ENCODE measurements around the gene ELP5. TPM values are rescaled to one million over a fixed set of nuclear protein-coding genes. Genes with fewer than 3 reads are reported as not detected.

The ELP5 gene
- total RNA-seq, 1 donor from 2014 or later = 72.7 TPM

- no peak for DNase-seq (ENCODE audit: missing footprints)
- intact Hi-C loops (cut with DNase I) = no loop called here
- no peak for ATAC-seq
Measured at GRCh38 chr17:7293816-7294613, 42.0 kb downstream of the ELP5 start.

- DNase-seq (ENCODE audit: missing footprints) (no peak), ATAC-seq (peak; percentile 29)
- intact Hi-C loops (cut with DNase I) = no loop called here
Measured at GRCh38 chr17:7294614-7295153, 42.7 kb downstream of the ELP5 start, which contains the start of gene YBX2. Gene YBX2 (minus strand): TSS chr17:7294639. CDS start chr17:7294500, 139 bp downstream.

- no peak for DNase-seq (ENCODE audit: missing footprints)
- no peak for ATAC-seq
- intact Hi-C loops (cut with DNase I) = loop anchor here (1.0 kb wide), 1 partner anchor 15 kb away; no protein-coding TSS in a partner anchor
Measured at GRCh38 chr17:7295230-7296180, 43.5 kb downstream of the ELP5 start.

GRCh38 chr17:7296189-7296861, 44.3 kb downstream of the ELP5 start:
- ATAC-seq (peak; percentile 86), DNase-seq (ENCODE audit: missing footprints) (peak; percentile 92)
- intact Hi-C loops (cut with DNase I) = loop anchor here (1.0 kb wide), 1 partner anchor 16 kb away; no protein-coding TSS in a partner anchor

GRCh38 chr17:7304179-7304578, 52.2 kb downstream of the ELP5 start:
- intact Hi-C loops (cut with DNase I) = no loop called here
- DNase-seq (ENCODE audit: missing footprints) (no peak), ATAC-seq (no peak)

GRCh38 chr17:7306911-7307685, 55.1 kb downstream of the ELP5 start, which contains the start of gene EIF5A:
Gene EIF5A (plus strand): TSS chr17:7307628. CDS start chr17:7309636, 2,008 bp downstream.
- DNase-seq (ENCODE audit: missing footprints) = peak; percentile 100
- peak; percentile 96 for ATAC-seq
- intact Hi-C loops (cut with DNase I) = loop anchor here (5.0 kb wide), 1 partner anchor 65 kb away; the partner anchor contains the start of gene GABARAP

- no peak for DNase-seq (ENCODE audit: missing footprints)
- intact Hi-C loops (cut with DNase I) = loop anchor here (5.0 kb wide), 1 partner anchor 66 kb away; the partner anchor contains the start of gene GABARAP
- ATAC-seq = peak; percentile 12
Measured at GRCh38 chr17:7307686-7308624, 55.9 kb downstream of the ELP5 start.

- no peak for DNase-seq (ENCODE audit: missing footprints)
- ATAC-seq = no peak
- intact Hi-C loops (cut with DNase I) = loop anchor here (5.0 kb wide), 1 partner anchor 67 kb away; the partner anchor contains the start of gene GABARAP
Measured at GRCh38 chr17:7308625-7309433, 56.8 kb downstream of the ELP5 start.

Small RNA genes within 50 kb of the gene (microRNA-seq; reads per million reads assigned to microRNA genes)
- 809 reads per million, percentile 82 among the genes with 10 or more reads in this experiment for gene MIR324

Other genes with a start within 250 kb of the ELP5 start
- gene RNASEK, start 239.6 kb upstream of the ELP5 start, total RNA-seq = 177 TPM
- gene BCL6B, start 229.2 kb upstream of the ELP5 start, total RNA-seq = 14.0 TPM
- gene SLC16A13, start 216.2 kb upstream of the ELP5 start, total RNA-seq = 1.8 TPM
- gene SLC16A11, start 208.1 kb upstream of the ELP5 start, total RNA-seq = 0.78 TPM
- gene CLEC10A, start 172.0 kb upstream of the ELP5 start, total RNA-seq = 5.4 TPM
- 0.46 TPM for gene ASGR2, start 137.4 kb upstream of the ELP5 start, total RNA-seq
- 0.43 TPM for gene ASGR1, start 72.8 kb upstream of the ELP5 start, total RNA-seq
- 20.6 TPM for gene DLG4, start 32.4 kb upstream of the ELP5 start, total RNA-seq
- 2,192 TPM for gene ACADVL, start 32.3 kb upstream of the ELP5 start, total RNA-seq
- gene DVL2, start 17.7 kb upstream of the ELP5 start, total RNA-seq = 20.0 TPM
- 23.3 TPM for gene PHF23, start 12.8 kb upstream of the ELP5 start, total RNA-seq
- gene GABARAP, start 9.8 kb upstream of the ELP5 start, total RNA-seq = 444 TPM
- gene CTDNEP1, start 481 bp upstream of the ELP5 start, total RNA-seq = 114 TPM
- gene CLDN7, start 10.3 kb downstream of the ELP5 start, total RNA-seq = 1.2 TPM
- gene SLC2A4, start 29.5 kb downstream of the ELP5 start, total RNA-seq = 119 TPM
- gene YBX2, start 42.4 kb downstream of the ELP5 start, total RNA-seq = 0.81 TPM
- 326 TPM for gene EIF5A, start 55.4 kb downstream of the ELP5 start, total RNA-seq
- gene GPS2, start 63.1 kb downstream of the ELP5 start, total RNA-seq = 70.3 TPM
- 30.8 TPM for gene NEURL4, start 77.1 kb downstream of the ELP5 start, total RNA-seq
- 14.0 TPM for gene ACAP1, start 84.3 kb downstream of the ELP5 start, total RNA-seq
- gene KCTD11, start 99.9 kb downstream of the ELP5 start, total RNA-seq = 4.7 TPM
- gene TMEM95, start 102.9 kb downstream of the ELP5 start, total RNA-seq = not detected
- 2.6 TPM for gene TNK1, start 128.9 kb downstream of the ELP5 start, total RNA-seq
- gene PLSCR3, start 142.3 kb downstream of the ELP5 start, total RNA-seq = 18.4 TPM
- 64.0 TPM for gene TMEM256, start 151.9 kb downstream of the ELP5 start, total RNA-seq
- gene NLGN2, start 155.6 kb downstream of the ELP5 start, total RNA-seq = 7.0 TPM
- gene SPEM1, start 168.1 kb downstream of the ELP5 start, total RNA-seq = not detected
- not detected for gene SPEM2, start 173.4 kb downstream of the ELP5 start, total RNA-seq
- not detected for gene SPEM3, start 176.6 kb downstream of the ELP5 start, total RNA-seq
- gene TMEM102, start 183.2 kb downstream of the ELP5 start, total RNA-seq = 2.7 TPM
- gene FGF11, start 187.3 kb downstream of the ELP5 start, total RNA-seq = 11.7 TPM
- 11.8 TPM for gene CHRNB1, start 192.8 kb downstream of the ELP5 start, total RNA-seq
- 62.1 TPM for gene ZBTB4, start 227.4 kb downstream of the ELP5 start, total RNA-seq
- gene SLC35G6, start 229.2 kb downstream of the ELP5 start, total RNA-seq = not detected
- gene POLR2A, start 232.2 kb downstream of the ELP5 start, total RNA-seq = 36.4 TPM

Data from Right ventricle myocardium inferior (tissue), 1 donor.